GM23338 (cell line): Measurements from ENCODE around the gene PRCC.

ENCODE experiments used
- EZH2 ChIP-seq: fragments of 200-600 bp; sonication (generic); IDR thresholded peaks from one replicate; pipeline ENCODE4 v1.8.0; 2017; ENCODE audit warnings: antibody characterized with exemption, mild to moderate bottlenecking, low read depth; ENCODE audit not compliant: unreplicated experiment
- POLR2AphosphoS5 ChIP-seq: IDR thresholded peaks from 2 replicates; pipeline ENCODE4 v1.6.1; 2016; ENCODE audit warnings: antibody characterized with exemption, low read depth
- ZNF331 ChIP-seq: fragments of 250-450 bp; sonication (Bioruptor Pico); IDR thresholded peaks from 2 replicates; pipeline ENCODE4 v1.5.0; 2020; ENCODE audit warnings: low read depth, mild to moderate bottlenecking, moderate library complexity
- TF ChIP-seq, protein P1 (sequence below), 2 experiments: fragments of 200-600 bp in 1 of 2; sonication (generic) in 1 of 2; conservative IDR thresholded peaks; 2 replicates each; pipeline versions ENCODE4 v1.5.1 to v1.6.1; 2016 to 2017; ENCODE audit warnings: antibody characterized with exemption in 2 of 2, low read depth in 2 of 2, mild to moderate bottlenecking in 2 of 2, moderate library complexity in 1 of 2
- TF ChIP-seq, protein P2 (sequence below): IDR thresholded peaks from one replicate; pipeline ENCODE4 v1.6.1; 2018; ENCODE audit warnings: antibody characterized with exemption; ENCODE audit not compliant: unreplicated experiment

DNA sequence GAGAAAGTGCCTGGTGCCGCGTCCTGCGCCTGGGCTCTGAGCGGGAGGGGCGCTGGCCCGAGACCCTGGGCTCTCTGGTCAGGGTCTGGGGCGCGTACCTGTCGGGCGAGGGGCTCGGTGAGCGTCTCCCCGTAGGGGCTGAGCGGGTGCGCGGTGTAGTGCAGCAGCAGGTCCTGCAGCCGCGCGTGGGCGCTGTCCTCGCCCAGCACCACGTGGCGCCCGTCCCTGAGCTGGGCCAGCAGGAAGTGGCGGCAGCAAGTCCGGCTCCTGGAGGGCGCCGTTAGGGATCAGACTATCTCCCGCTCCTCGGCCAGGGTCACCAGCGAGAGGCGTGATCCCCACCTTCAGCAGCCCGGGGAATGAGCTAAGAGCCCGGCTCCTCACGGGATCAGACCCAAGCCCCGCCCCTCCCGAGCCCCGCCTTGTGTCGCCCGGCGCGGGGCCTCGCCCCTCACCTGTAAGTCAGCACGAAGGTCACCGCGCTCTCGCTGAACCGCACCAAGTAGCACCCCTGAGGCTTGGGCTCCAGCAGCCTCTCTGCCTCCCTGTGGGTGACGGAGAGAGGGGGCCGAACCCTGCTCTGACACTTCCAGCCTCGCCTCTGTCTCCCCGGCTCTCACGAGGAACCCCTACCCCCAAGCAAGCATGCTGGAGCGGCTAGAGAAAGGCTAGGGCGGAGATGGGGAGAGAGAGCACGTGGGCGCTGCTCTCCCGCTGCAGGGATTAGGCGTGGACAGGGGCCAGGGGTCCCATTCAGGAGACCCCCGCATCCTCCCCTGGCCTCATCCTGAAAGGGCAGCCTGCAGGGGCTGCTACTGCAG lies 46.6 kb downstream of the PRCC start:
- no peak for TF ChIP-seq ZNF331 (CRISPR knock-in tag)
- TF ChIP-seq, protein P1, sequence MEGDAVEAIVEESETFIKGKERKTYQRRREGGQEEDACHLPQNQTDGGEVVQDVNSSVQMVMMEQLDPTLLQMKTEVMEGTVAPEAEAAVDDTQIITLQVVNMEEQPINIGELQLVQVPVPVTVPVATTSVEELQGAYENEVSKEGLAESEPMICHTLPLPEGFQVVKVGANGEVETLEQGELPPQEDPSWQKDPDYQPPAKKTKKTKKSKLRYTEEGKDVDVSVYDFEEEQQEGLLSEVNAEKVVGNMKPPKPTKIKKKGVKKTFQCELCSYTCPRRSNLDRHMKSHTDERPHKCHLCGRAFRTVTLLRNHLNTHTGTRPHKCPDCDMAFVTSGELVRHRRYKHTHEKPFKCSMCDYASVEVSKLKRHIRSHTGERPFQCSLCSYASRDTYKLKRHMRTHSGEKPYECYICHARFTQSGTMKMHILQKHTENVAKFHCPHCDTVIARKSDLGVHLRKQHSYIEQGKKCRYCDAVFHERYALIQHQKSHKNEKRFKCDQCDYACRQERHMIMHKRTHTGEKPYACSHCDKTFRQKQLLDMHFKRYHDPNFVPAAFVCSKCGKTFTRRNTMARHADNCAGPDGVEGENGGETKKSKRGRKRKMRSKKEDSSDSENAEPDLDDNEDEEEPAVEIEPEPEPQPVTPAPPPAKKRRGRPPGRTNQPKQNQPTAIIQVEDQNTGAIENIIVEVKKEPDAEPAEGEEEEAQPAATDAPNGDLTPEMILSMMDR (conservative IDR thresholded peaks at IDR 0.05; ENCODE audit: low read depth in 2 of 2): peak; percentile 31 to 47; a peak in 3 of 4 replicates
- peak; percentile 38 for TF ChIP-seq EZH2
- TF ChIP-seq, protein P2, sequence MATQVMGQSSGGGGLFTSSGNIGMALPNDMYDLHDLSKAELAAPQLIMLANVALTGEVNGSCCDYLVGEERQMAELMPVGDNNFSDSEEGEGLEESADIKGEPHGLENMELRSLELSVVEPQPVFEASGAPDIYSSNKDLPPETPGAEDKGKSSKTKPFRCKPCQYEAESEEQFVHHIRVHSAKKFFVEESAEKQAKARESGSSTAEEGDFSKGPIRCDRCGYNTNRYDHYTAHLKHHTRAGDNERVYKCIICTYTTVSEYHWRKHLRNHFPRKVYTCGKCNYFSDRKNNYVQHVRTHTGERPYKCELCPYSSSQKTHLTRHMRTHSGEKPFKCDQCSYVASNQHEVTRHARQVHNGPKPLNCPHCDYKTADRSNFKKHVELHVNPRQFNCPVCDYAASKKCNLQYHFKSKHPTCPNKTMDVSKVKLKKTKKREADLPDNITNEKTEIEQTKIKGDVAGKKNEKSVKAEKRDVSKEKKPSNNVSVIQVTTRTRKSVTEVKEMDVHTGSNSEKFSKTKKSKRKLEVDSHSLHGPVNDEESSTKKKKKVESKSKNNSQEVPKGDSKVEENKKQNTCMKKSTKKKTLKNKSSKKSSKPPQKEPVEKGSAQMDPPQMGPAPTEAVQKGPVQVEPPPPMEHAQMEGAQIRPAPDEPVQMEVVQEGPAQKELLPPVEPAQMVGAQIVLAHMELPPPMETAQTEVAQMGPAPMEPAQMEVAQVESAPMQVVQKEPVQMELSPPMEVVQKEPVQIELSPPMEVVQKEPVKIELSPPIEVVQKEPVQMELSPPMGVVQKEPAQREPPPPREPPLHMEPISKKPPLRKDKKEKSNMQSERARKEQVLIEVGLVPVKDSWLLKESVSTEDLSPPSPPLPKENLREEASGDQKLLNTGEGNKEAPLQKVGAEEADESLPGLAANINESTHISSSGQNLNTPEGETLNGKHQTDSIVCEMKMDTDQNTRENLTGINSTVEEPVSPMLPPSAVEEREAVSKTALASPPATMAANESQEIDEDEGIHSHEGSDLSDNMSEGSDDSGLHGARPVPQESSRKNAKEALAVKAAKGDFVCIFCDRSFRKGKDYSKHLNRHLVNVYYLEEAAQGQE: no peak
- peak; percentile 92 for TF ChIP-seq POLR2AphosphoS5
